NCI-H1436 (cell line): Measurements from ENCODE around the gene PHGDH.
"Not testable (repeated sequence)": the region's sequence is repeated elsewhere in the genome, so short reads cannot be mapped to it uniquely, and the experiment has no call there.

Experiments
- DNase-seq: peaks from one replicate; lab custom pipeline; 2025; lab: John Stamatoyannopoulos, UW

The PHGDH gene

DNA sequence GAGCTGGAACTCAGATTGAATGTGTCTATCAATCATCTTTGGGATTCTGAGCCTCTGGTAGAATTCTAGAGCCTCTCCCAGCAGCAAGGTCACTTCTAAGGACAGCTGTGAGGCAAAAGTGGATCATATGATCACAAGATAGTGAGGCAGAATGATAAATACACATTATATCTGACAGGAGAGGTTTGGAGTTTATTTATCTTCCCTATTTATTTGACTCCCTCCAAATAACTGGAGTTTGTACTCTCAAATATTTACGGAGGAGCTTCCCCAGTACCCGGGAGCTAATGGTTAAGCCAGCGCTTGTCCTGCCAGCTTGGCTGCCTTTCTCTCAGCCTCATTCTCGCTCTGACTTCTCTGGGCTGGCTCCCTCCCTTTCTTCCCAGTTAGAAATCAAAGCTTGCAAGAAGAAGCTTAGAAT, 54.6 kb downstream of the PHGDH start:
- no peak for DNase-seq

DNA sequence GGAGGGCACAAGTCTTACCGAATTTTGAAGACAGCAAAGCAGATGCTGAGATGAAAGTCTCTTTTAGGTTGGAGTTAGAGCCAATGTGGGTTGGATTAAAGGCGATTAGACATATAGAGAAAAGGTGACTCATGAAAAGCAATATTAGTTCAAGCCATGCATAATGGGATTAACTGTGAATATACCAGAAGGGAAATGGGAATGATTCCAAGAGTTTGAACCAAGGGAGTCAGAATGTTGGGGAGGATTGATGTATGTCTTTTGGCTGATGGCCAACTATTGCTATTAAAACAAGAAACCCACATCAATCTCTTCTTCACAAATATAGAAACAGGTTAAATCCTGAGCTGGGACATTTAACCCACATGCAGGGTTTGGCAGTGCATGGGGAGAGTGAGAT, 55.8 kb downstream of the PHGDH start:
- DNase-seq = no peak

DNA sequence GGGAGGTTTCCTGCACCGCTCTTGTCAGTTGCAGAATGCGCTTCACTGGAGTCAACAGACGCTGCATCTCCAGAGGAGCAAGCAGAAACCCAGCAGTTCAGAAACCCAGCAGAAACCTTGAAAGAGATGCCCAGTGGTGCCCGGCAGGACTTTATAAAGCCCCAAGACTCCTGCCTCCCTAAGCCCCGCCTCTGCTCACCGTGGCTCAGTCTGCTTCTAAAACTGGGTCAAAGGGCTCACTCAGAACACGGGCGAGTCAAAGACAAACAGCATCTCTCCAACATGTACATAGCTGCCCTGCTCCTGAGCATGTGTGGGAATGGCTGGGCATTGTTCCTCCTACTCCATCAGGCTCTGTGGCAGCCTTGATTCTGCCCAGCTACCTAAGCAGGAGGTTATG, 57.0 kb downstream of the PHGDH start, which contains the start of gene HMGCS2:
TSS of gene HMGCS2 (minus strand) at position 128 of the 400 bp plus-strand sequence. CDS start at position 67, 61 bp downstream.
- no peak for DNase-seq

DNA sequence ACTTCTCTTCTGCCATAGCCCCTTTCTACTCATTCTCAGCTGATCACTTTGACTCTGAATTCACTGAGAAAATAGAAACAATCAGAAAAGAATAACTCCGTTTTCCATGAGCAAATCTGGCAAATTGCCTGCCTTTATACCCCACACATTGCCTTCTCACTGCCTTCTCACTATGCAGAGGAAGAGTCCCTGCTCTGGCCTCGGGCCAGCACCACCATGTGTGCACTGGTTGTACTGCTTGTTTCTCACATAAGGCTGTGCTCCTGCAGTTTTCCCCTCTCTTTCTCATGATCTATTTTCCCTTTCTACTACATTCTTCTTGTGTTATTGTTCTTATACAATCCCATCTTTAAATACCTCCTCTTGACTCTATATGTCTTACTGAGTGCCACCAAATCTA, 59.3 kb downstream of the PHGDH start:
- no peak for DNase-seq

DNA sequence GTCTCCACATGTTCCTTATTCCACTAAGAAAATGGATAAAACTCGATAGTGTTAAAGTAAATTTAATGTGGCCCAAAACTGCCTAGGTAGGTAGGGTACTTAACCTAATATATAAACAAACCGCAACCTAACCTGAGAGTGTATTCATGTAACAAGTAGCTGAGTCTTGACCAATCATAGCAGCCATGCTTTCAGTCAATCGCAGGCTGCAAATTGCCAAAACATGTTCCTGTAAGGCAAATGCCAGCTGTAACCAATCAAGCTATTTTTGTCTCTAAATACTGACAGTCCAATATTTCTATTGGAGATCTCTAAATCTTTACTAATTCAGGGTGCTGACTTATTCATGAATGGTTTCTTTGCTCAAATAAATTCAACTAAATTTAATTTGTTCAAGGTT, 60.0 kb downstream of the PHGDH start:
- DNase-seq = no peak

DNA sequence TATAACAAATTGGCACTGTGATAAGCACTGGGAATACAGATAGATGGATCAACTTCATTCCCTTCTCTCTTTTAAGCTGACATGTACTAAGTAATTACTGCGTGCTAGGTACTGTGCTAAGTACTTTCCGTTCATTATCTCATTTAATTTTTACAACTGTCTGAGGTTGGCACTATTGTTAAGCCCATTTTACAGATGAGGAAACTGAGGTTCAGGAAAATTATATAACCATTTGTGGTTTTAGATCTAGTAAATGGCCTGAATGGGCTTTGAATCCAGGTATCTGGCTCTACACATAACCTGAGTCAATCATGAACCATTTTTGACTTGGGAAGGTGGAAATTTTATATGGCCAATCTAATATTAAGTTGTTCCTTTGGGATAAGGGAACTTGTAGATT, 60.6 kb downstream of the PHGDH start:
- no peak for DNase-seq

DNA sequence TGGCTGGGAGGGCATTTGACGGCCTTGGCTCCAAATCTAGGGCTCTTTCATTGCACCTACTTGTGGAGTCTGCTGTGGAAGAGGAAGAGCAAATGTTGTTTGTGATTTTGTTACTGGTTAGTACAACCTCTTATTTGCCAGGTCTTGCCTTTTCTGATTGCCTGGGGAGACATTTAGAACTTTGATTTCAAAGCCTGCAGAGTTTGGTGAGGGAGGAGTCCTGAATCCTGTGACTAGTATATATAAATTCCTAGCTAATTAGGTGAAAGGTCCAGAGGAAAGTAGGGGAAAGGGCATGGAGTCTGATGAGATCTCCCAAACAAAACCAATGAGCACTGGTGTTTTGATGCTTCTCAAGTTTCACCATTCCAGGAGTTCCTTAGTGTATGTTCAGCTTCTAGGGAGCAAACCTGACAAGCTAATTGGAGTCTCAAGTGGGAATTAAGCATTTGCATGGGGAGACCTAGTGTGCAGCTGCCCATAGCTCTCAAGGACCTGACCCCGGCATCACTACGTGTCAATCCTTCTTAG, 62.0 kb downstream of the PHGDH start:
- DNase-seq = no peak

DNA sequence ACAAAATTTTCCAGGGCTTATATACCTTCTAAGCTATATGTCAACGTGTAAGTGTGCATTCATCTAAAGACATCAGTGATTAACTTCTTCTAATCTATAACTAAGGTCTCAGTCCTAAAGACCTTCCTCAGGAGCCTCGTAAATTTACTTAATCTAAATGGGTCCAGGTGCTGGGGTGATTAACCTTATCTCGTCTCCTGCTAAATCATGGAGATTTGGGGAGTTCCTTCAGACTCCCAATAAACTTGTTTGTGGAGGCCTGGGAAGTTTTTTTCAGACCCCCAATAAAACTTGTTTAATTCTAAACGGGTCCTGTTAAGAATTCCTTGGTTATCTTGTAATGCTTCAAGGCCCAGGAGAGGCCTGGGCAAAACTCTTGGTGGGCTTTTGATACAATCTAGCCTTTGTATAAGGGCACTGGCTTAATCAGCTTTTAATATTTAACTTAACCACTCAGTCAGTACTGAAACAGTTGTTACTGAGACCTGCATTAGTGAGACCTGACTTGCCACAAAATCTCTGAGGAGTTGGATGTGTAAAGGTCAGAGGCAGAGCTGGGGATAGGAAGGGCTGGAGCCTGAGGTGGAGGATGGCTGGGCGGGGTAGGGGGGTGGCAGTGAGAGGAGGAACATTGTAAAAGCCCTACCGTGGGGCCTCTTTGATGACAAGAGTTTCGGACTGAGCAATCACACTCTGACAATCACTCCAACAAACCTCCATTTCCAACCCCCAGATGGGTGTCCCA, 63.2 kb downstream of the PHGDH start:
- no peak for DNase-seq

DNA sequence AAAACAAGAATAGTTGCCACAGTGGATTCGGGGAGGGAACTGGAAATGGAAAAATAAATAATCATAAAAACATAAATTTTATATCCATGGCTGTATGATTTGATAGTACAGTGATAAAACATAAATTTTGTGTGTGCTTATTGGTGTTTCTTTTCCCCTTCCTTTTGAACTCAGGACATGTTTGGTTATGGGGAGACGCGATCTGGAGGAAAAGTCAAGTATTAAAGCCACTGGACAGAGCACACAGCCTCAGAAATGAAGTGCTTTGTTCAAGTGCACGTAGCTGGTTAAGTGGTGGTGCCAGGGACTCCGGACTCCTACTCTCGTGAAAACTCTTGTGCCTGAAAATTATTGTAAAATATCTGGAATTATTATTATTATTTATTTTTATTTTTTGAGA, 66.6 kb downstream of the PHGDH start:
- DNase-seq = no peak

DNA sequence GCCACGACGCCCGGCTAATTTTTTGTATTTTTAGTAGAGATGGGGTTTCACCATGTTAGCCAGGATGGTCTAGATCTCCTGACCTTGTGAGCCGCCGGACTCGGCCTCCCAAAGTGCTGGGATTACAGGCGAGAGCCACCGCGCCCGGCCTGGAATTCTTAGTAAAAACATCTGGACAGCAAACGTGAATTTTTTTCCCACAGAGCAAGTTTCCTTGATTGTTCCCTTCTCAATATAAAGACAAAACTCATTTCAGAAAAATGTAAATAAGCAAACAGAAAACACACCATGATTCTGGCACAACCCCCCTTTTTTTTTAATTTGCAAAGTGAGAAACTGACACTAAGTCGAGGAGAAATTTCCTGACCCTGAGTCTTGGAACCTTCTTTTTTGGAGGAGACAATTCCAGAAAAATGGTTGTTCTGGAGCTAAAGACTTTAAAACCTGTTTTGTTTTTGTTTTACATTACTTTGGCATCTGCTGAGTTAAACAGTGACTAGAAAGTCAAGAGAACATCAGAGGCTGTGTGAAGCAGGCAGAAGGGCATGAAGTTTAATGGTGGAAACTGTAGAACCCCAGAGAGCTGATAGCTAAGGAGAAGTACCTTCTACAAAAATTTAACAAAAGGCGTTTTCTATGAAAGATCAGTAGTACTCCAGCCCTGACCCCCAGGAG, 67.3 kb downstream of the PHGDH start:
- DNase-seq = no peak

DNA sequence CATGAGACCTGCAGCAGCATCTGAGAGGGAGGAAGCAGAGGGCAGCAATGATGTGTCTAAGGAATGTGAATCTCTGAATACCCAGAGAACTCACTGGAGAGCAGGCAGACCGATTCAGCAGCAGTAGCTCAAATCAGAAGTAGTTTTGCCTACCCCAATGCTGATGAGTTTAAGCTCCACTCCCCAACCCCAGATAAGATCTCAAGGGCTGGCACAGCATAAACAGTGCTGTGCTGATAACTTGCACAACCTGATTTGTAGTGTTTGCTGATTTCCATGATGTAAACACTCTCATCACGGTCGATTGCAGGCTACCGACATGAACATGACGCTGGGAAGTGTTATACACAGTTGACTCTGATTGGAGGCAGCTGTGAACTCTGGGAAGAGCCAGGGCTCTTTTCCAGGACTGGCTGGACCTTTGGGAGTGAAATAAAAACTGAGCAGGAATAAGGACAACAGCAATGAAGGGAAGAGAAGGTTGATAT, 68.2 kb downstream of the PHGDH start:
- DNase-seq = no peak

DNA sequence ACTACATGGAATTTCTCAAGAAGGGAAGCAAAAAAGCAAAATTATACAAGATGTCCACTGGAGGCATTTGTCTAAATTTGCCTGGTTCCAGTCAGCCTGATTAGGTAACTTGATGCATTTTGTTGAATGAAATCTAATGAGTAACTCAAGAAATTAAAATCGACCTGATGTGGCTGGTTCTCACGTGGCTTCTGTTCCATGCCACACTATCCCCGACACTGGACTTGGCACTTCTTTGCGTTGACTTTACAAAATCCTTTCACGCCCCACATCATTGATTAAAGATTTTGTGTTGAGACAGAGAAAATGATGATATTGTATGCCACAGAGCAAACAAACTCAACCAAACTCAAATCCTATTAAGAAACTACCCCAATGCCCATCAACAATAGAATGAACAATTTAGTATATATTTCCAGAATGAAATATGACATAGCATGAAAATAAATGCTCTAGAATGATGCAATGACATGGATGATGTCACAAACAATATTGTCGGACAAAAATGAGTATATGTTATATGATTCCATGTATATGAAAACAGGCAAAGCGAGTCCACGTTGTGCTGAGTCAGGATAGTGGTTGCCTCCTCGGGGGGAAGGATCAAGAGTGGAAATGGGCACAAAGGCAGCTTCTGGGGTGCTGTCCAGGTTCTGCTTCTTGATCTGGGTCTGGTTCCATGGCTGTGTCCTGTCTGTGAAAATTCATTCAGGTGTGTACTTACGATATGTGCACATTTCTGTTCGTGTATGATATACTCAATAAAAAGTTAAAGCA, 69.9 kb downstream of the PHGDH start:
- no peak for DNase-seq

DNA sequence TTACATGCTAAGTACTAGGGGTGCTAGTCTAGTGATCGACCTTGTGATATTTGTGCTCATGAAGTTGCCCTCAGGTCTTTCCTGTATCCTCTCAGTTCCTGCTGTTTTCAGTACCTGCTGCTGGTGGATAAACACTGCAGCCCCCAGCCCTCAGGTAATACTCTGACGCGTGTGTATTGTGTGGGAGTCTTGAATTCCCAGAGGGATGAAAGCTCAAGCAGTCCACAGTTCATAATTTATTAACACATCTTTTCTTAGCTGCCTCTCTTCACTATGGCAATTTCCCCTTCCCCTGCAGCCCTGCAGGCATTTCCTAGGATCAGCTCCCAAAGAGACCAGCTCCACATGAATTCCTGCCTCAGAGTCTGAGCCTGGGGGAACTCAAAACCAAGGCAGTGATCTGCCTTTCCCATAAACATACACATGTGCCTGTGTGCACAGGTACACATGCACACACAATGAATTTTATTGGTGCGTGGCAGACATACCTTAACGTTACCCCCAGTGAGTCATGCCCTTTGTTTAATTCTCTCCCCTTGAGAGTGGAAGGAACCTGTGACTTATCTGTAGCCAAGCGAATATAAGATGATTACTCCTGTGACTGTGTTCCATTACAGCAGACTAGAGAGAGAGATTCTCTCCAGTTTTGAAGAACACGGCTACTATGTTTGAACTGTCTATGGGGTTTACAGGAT, 71.0 kb downstream of the PHGDH start:
- DNase-seq = no peak

DNA sequence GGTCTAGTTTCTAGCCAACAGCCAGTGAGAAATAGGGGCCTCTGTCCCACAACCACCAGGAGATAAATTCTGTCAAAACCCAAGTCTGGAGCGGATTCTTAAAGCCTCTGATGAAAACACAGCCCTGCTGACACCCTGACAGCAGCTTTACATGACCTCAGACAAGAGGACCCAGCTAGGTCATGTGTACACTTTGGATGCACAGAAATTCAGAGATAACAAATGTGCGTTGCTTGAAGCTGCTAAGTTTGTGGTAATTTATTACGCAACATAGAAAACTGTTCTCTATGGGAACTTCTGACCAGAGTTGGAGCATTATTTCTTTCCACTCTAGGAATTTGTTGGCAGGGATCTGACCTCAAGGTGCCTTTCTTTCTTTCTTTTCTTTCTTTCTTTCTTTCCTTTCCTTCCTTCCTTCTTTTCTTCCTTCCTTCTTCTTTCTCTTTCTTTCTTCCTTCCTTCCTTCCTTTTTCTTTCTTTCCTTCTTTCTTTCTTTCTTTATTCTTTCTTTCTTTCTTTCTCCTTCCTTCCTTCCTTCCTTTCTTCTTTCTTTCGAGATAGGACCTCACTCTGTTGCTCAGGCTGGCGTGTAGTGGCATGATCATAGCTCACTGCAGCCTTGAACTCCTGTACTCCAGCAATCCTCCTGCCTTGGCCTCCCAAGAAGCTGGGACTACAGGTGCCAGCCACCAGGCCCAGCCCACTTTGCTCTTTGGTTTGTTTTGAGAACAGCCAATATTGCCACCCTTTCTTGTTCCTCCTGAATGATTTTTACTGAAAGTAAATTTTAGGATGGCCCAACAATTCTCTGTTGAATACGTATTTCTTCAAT, 71.8 kb downstream of the PHGDH start:
- DNase-seq = no peak

DNA sequence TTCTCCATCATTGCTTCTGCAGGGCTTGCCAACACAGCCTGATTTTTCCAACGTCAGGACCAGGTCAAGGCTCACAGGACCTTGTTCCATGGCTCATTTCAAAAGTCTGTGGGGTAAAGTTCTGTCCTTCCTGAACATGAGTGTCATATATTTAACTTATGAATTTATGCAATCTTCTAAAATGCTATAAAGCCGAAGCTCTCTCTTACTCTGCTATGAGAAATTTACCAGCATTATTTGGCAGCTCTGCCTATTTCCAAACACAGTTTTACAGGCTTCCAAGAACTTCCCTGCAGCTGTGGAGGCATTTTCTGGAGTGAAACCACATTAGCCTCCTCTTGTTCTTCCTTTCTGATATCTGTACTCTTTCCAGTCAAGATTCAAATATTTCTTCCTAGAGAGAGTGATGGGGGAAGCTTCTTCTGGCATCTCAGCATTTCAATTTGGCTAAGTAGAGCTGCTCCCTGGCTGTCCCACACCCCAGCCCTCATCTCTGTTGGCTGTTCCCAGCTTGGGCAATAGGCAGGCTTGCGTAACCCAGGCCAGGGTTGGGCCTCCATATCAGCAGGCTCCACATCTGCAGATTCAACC, 72.6 kb downstream of the PHGDH start:
- DNase-seq = no peak

DNA sequence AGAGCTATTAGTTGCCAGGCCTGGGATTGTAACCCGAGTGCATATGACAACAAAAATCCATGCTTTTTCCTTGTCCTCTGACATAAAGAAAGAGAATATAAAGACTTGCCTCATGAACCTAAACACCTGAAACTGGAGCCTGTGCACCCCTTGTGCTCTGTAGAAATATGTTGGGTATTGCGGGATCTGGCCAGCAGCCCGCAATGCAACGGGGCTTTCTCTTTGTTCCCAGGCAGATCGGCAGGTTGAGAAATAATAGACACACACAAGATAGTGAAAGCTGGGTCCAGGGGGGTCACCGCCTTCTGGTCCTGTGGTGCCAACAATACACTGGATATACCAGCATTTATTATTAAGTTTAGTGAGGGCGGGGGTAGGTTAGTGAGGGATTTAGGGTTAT, 74.3 kb downstream of the PHGDH start:
- DNase-seq = not testable (repeated sequence)

DNA sequence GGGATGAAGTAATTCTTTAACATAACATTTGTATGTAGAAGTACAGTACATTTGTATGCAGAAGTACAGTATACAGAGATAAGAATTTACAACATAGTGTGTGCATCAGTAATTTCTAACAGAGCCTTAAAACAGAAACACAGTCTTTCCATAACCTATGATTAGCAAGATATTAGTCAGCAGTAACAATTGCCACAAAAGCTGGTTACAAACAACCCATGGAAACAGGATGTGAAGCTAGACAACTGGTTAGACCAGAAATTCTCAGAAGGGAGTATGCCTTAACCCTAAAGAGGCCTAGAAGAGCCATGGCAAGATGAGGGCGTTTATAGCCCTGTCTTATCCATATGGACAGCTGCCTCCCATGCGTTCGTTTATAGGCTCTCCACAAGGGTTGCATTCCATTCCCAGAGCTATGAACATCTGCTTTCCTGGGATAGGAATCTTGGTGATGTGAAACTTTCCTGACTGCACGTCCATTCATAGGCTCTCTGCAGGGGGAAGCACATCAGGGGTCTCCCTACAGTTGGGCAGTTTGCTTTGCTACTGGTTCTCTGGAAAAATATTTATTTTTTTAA, 74.8 kb downstream of the PHGDH start:
- DNase-seq = not testable (repeated sequence)

DNA sequence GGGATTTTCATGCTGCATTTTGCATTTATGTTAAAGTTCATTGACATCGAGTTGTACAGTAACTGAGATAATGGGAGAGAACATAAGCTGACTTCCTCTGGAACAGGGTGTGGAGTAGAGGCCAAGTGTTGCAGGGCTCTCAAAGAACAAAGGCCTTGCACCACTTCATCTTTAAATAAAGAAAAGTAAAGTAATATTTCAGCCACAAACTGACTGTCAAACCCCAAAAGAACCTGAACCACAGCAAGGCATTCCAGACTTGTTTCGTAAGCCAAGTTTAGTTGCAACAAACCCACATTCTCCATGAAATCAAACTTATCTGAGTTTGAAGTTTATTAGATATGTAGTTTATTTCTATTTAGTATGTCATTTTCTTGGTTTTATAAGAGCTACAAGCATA, 76.0 kb downstream of the PHGDH start:
- DNase-seq = no peak

DNA sequence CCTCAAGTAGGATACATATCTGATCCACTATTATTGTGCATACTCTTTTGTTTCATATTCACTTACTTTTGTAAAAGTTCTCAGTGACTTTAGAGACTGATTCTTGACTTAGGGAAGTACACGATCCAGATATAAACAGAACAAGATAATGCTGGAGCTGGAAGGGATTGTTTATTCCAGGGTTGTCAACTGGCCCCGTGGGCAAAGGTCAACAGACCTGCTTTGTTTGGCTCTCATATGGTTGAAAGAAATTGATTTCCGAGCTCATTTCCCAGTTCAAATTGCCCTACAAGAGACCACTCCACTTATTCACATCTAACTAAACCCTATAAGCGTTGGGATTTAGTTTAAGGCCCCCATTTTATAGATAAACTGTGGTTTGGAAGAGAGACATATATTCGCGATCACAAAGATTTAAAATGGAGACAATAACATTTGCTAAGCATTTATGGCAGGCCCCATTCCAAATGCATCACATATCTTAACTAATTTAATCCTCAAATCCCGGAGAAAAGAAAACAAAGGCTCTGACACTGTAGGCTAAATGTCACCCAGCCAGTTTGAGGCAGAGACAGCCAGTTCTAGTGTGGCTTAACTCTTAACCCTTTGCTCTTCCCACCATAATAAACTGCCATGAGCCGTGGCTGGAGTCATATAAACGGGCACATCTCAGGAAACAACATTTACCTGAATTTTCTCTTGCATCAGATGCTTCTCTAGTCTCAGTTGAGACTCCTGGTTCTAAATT, 78.9 kb downstream of the PHGDH start:
- DNase-seq = no peak
